GM15510 (cell line): ENCODE measurements around the gene SERPINB2.
A peak's percentile ranks its signal among the peaks of the same experiment; 100 is the strongest.

Experiments used
- POLR2A ChIP-seq: IDR thresholded peaks from 3 replicates; pipeline ENCODE4 v1.6.1; 2011; ENCODE audit warnings: borderline replicate concordance; ENCODE audit not compliant: insufficient read length; ENCODE audit errors: extremely low read depth

SERPINB2 gene

GRCh38 chr18:63907664-63908063 is 20.2 kb downstream of the SERPINB2 start, which contains the start of gene SERPINB10:
Gene SERPINB10 (plus strand): TSS chr18:63907958. CDS start chr18:63915511, 7,553 bp downstream.
- no peak for TF ChIP-seq POLR2A

- TF ChIP-seq POLR2A: no peak
Observed at GRCh38 chr18:63908858-63909257, 21.4 kb downstream of the SERPINB2 start.

GRCh38 chr18:63909870-63910269 is 22.4 kb downstream of the SERPINB2 start:
- no peak for TF ChIP-seq POLR2A

- TF ChIP-seq POLR2A: no peak
Observed at GRCh38 chr18:63917817-63918216, 30.3 kb downstream of the SERPINB2 start.

GRCh38 chr18:63922049-63922448 is 34.5 kb downstream of the SERPINB2 start:
- no peak for TF ChIP-seq POLR2A

- no peak for TF ChIP-seq POLR2A
Observed at GRCh38 chr18:63924551-63924950, 37.0 kb downstream of the SERPINB2 start.

- TF ChIP-seq POLR2A: no peak
Observed at GRCh38 chr18:63928331-63928730, 40.8 kb downstream of the SERPINB2 start.

GRCh38 chr18:63930773-63931354 is 43.4 kb downstream of the SERPINB2 start:
- no peak for TF ChIP-seq POLR2A

- peak; percentile 42 for TF ChIP-seq POLR2A
Observed at GRCh38 chr18:63936156-63936931, 48.8 kb downstream of the SERPINB2 start.

- TF ChIP-seq POLR2A: no peak
Observed at GRCh38 chr18:63936932-63937393, 49.5 kb downstream of the SERPINB2 start.

GRCh38 chr18:63940008-63940407 is 52.5 kb downstream of the SERPINB2 start:
- no peak for TF ChIP-seq POLR2A

GRCh38 chr18:63947051-63947790 is 59.7 kb downstream of the SERPINB2 start:
- no peak for TF ChIP-seq POLR2A

GRCh38 chr18:63949068-63949737 is 61.7 kb downstream of the SERPINB2 start, which contains the start of gene HMSD:
Gene HMSD (plus strand): TSS chr18:63949301. CDS start chr18:63953456, 4,155 bp downstream.
- TF ChIP-seq POLR2A: peak; percentile 72

- TF ChIP-seq POLR2A: no peak
Observed at GRCh38 chr18:63951302-63951705, 63.8 kb downstream of the SERPINB2 start.
